Measurements from ENCODE around the gene PPFIA3. TPM values are rescaled to one million over a fixed set of nuclear protein-coding genes. Genes with fewer than 3 reads are reported as not detected.

Gene PPFIA3
- polyA plus RNA-seq, 1 of the 3 experiments (the other 2 are of a cell fraction) = 5.7 TPM

GRCh38 chr19:49109051-49109450, 10.3 kb upstream of the PPFIA3 start (continued):
- TF ChIP-seq CTCF (IDR thresholded peaks at IDR 0.05) (no peak), RAD21 (IDR thresholded peaks at IDR 0.05; ENCODE audit: low read length) (no peak), RFX5 (IDR thresholded peaks at IDR 0.05; ENCODE audit: low read length) (no peak), MXI1 (IDR thresholded peaks at IDR 0.05; ENCODE audit: low read depth, low read length) (no peak), FOXJ3 (CRISPR knock-in tag; IDR thresholded peaks at IDR 0.05) (no peak)

- H3K4me2 ChIP-seq = peak overlapping the region; percentile 66
- H4K20me1 ChIP-seq (ENCODE audit: insufficient read depth) = peaks cover 44% of the 10 kb centered on the region
- no peaks in the 10 kb centered on the region for H3K9me2 ChIP-seq
- H3K4me1 ChIP-seq (ENCODE audit: control insufficient read depth in 1 of 2, insufficient read depth in 2 of 2, low read depth in 1 of 2, low read length in 1 of 2) = peaks cover 13% of the 10 kb centered on the region in 2 experiments; a peak in 2 of 4 replicates
- peaks cover 18% of the 10 kb centered on the region for H3K79me2 ChIP-seq (ENCODE audit: insufficient read depth)
- no peak for DNase-seq
- H3K27me3 ChIP-seq (ENCODE audit: insufficient read depth) = no peaks in the 10 kb centered on the region
- H3K36me3 ChIP-seq (replicated peaks in 1 of 2; ENCODE audit: control insufficient read depth in 1 of 2, insufficient read depth in 2 of 2, low read length in 1 of 2) = peaks cover 31 to 47% of the 10 kb centered on the region in 2 experiments
- POLR2A ChIA-PET = interaction anchor here (0.6 kb wide), 1 partner anchor 112 kb away, joined by 5 read pairs; no protein-coding TSS in a partner anchor
- peak overlapping the region in 1 of 2 experiments; percentile 68; a peak in 2 of 4 replicates for H3K27ac ChIP-seq (ENCODE audit: low read depth in 2 of 2, low read length in 1 of 2)
- peaks cover 73% of the 10 kb centered on the region for H3F3A ChIP-seq (replicated peaks; ENCODE audit: insufficient read depth)
- no peaks in the 10 kb centered on the region for H3K9me3 ChIP-seq
- CTCF ChIA-PET = interaction anchor here (2.9 kb wide), 1 partner anchor 12 kb away, joined by 21 read pairs; no protein-coding TSS in a partner anchor
- no peak for TF ChIP-seq USF1 (IDR thresholded peaks at IDR 0.05; ENCODE audit: borderline replicate concordance, low read depth)
- TF ChIP-seq FOXM1 (IDR thresholded peaks at IDR 0.05; ENCODE audit: low read depth) = no peak
- no peak for TF ChIP-seq CTCF (IDR thresholded peaks at IDR 0.05)
- TF ChIP-seq EP300 (IDR thresholded peaks at IDR 0.05; ENCODE audit: borderline replicate concordance in 1 of 2, low read depth in 1 of 2, low read length in 1 of 2) = no peak
- TF ChIP-seq, protein P1, sequence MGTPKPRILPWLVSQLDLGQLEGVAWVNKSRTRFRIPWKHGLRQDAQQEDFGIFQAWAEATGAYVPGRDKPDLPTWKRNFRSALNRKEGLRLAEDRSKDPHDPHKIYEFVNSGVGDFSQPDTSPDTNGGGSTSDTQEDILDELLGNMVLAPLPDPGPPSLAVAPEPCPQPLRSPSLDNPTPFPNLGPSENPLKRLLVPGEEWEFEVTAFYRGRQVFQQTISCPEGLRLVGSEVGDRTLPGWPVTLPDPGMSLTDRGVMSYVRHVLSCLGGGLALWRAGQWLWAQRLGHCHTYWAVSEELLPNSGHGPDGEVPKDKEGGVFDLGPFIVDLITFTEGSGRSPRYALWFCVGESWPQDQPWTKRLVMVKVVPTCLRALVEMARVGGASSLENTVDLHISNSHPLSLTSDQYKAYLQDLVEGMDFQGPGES (IDR thresholded peaks at IDR 0.05; ENCODE audit: low read depth, low read length) = no peak
- TF ChIP-seq SMC3 (IDR thresholded peaks at IDR 0.05; ENCODE audit: low read depth, low read length) = no peak
- TF ChIP-seq TEAD4 (IDR thresholded peaks at IDR 0.05; ENCODE audit: borderline replicate concordance, insufficient read depth) = no peak
- TF ChIP-seq JUND (IDR thresholded peaks at IDR 0.05) = no peak
- no peak for TF ChIP-seq TCF12 (IDR thresholded peaks at IDR 0.05)
- TF ChIP-seq MEF2A (IDR thresholded peaks at IDR 0.05; ENCODE audit: borderline replicate concordance, low read depth) = no peak
- no peak overlapping the region for H3K4me3 ChIP-seq (ENCODE audit: low read depth in 2 of 2, low read length in 1 of 2)
- H3K9ac ChIP-seq = no peak overlapping the region
- H2AFZ ChIP-seq (ENCODE audit: low read depth) = no peak overlapping the region
- 90% methylated on average over 7 of the region's 8 CpGs for WGBS (ENCODE audit: low lambda C conversion rate)
Measured at GRCh38 chr19:49109569-49110233, 9.6 kb upstream of the PPFIA3 start.
